ENCODE data around the gene KRTAP10-3.
A peak's percentile ranks its signal among the peaks of the same experiment; 100 is the strongest.

The KRTAP10-3 gene

GRCh38 chr21:44519346-44520325, 39.0 kb downstream of the KRTAP10-3 start:
- no peak for DNase-seq (ENCODE audit: low read depth, low spot score)

GRCh38 chr21:44518686-44519085, 39.9 kb downstream of the KRTAP10-3 start:
- DNase-seq (ENCODE audit: low read depth, low spot score) = no peak

- DNase-seq (ENCODE audit: low read depth, low spot score) = no peak
Measured at GRCh38 chr21:44517175-44517899, 41.3 kb downstream of the KRTAP10-3 start.

- no peak for DNase-seq (ENCODE audit: low read depth, low spot score)
Measured at GRCh38 chr21:44516828-44517174, 41.8 kb downstream of the KRTAP10-3 start.

GRCh38 chr21:44516342-44516741, 42.3 kb downstream of the KRTAP10-3 start:
- no peak for DNase-seq (ENCODE audit: low read depth, low spot score)

GRCh38 chr21:44515359-44516165, 43.0 kb downstream of the KRTAP10-3 start:
- DNase-seq (ENCODE audit: low read depth, low spot score) = no peak

GRCh38 chr21:44514746-44515358, 43.7 kb downstream of the KRTAP10-3 start:
- no peak for DNase-seq (ENCODE audit: low read depth, low spot score)

GRCh38 chr21:44514218-44514520, 44.4 kb downstream of the KRTAP10-3 start:
- DNase-seq (ENCODE audit: low read depth, low spot score) = no peak

- no peak for DNase-seq (ENCODE audit: low read depth, low spot score)
Measured at GRCh38 chr21:44513389-44514217, 45.0 kb downstream of the KRTAP10-3 start.

- DNase-seq (ENCODE audit: low read depth, low spot score) = no peak
Measured at GRCh38 chr21:44512496-44513388, 45.9 kb downstream of the KRTAP10-3 start.

GRCh38 chr21:44511938-44512275, 46.7 kb downstream of the KRTAP10-3 start:
- DNase-seq (ENCODE audit: low read depth, low spot score) = no peak

GRCh38 chr21:44511219-44511937, 47.2 kb downstream of the KRTAP10-3 start:
- no peak for DNase-seq (ENCODE audit: low read depth, low spot score)

GRCh38 chr21:44510508-44511218, 47.9 kb downstream of the KRTAP10-3 start:
- DNase-seq (ENCODE audit: low read depth, low spot score) = peak; percentile 73

GRCh38 chr21:44510109-44510507, 48.5 kb downstream of the KRTAP10-3 start:
- DNase-seq (ENCODE audit: low read depth, low spot score) = no peak

GRCh38 chr21:44509539-44509938, 49.1 kb downstream of the KRTAP10-3 start:
- no peak for DNase-seq (ENCODE audit: low read depth, low spot score)

GRCh38 chr21:44508711-44509445, 49.7 kb downstream of the KRTAP10-3 start:
- DNase-seq (ENCODE audit: low read depth, low spot score) = no peak

- no peak for DNase-seq (ENCODE audit: low read depth, low spot score)
Measured at GRCh38 chr21:44508426-44508710, 50.2 kb downstream of the KRTAP10-3 start.

All from astrocyte of the hippocampus (primary cell).